ENCODE data around the gene SMIM10.
"Not testable (repeated sequence)": the region's sequence is repeated elsewhere in the genome, so short reads cannot be mapped to it uniquely, and the experiment has no call there.

Gene SMIM10

DNA sequence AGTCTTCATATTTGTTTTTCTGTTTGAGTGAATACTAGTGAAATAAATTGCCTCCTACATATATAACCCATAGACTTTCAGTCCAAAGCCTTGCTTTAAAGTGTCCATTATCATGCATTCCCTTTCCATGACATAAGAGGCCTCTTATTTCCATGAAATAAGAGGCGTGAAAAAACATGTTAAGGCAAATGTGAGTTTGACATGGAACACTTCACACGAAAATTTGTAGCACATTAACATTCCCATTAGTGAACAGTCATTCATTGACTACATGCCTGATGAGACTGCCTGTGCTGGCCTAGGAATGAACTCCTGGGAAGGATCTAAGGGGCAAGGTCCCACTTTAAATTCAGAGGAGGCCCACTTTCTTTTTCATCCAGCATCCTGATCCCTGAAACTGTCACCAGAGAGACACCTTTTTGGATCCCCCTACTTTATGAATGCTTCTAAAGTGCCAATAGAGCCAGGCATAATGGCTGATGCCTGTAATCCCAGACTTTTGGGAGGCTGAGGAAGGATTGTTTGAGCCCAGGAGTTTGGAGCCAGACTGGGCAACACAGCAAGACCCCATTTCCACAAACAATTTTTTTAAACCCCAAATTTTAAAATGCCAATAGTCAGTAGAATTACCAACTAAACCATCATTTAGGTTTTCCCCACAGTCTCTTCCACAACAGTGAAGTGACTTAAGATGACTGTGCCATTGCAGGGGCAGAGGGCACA, 24.9 kb downstream of the SMIM10 start:
- DNase-seq, result no peak

GRCh38 chrX:135019890-135020289, 29.1 kb downstream of the SMIM10 start:
- DNase-seq, result not testable (repeated sequence)

DNA sequence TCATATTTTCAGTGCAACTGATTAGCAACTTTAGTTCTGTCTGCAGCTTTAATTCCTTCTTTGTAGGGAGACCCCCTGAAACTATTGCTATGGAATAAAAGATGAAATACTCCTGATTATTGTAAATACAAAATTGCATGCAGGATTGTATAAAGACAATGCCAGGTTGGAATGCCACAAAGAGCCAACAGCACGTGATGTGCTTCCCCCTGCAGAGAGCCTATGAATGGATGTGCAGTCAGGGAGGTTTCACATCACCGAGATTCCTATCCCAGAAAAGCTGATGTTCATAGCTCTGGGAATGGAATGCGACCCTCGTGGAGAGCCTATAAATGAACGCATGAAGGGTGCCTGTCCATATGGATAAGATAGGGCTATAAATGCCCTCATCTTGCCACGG, 33.0 kb downstream of the SMIM10 start:
- DNase-seq, result not testable (repeated sequence)

DNA sequence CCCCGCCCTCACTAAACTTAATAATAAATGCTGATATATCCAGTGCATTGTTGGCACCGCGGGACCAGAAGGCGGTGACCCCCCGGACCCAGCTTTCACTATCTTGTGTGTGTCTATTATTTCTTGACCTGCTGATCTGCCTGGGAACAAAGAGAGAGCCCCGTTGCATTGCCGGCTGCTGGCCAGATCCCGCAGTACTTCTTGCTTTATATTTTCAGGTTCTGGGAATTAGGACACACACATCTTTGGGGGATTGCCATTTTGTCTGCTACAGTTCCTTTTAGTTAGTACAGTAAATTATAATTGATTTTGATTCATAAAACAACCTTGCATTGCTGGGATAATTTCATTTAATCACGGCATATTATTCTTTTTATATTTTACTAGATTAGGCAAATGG, 33.7 kb downstream of the SMIM10 start:
- no peak for DNase-seq

DNA sequence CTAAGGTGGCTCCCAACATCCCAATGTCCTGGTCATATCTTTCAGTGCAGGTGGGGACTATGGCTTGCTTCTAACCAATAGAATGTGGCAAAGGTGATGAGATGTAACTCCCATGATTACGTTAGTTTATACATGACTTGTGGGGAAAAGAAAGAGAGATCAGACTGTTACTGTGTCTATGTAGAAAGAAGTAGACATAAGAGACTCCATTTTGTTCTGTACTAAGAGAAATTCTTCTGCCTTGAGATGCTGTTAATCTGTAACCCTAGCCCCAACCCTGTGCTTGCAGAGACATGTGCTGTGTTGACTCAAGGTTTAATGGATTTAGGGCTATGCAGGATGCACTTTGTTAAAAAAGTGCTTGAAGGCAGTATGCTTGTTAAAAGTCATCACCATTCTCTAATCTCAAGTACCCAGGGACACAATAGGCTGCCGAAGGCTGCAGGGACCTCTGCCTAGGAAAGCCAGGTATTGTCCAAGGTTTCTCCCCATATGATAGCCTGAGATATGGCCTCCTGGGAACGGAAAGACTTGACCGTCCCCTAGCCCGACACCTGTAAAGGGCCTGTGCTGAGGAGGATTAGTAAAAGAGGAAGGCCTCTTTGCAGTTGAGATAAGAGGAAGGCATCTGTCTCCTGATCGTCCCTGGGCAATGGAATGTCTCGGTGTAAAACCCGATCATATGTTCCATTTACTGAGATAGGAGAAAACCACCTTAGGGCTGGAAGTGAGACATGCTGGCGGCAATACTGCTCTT, 39.6 kb downstream of the SMIM10 start:
- not testable (repeated sequence) for DNase-seq

- DNase-seq, result not testable (repeated sequence)
Measured at GRCh38 chrX:135041149-135042123, 50.6 kb downstream of the SMIM10 start.
